ENCODE data around the gene C2CD2.

GRCh38 chr21:41852151-41852928 lies 101.5 kb downstream of the C2CD2 start:
- TF ChIP-seq POLR2AphosphoS5 (IDR thresholded peaks at IDR 0.05; ENCODE audit: low read depth, low read length): no peak
- no peak for TF ChIP-seq POLR2A (IDR thresholded peaks at IDR 0.05; ENCODE audit: low read depth, low read length)

Measured in GM12891 (cell line).